Osteocyte (in vitro differentiated cells): ENCODE data around the gene PLA2G1B. TPM values are rescaled to one million over a fixed set of nuclear protein-coding genes. Genes with fewer than 3 reads are reported as not detected.

Experiments used
- DNase-seq: peaks from one replicate; pipeline ENCODE4 v3.0.0; 2021; ENCODE audit warnings: mixed read lengths; ENCODE audit not compliant: unreplicated experiment; ENCODE audit errors: extremely low spot score
- H3K27ac Mint-ChIP-seq: one replicate; pipeline ENCODE4 v1.8.0; 2021; ENCODE audit warnings: mild to moderate bottlenecking, mixed read lengths; ENCODE audit not compliant: unreplicated experiment
- H3K27me3 Mint-ChIP-seq: one replicate; pipeline ENCODE4 v1.8.0; 2021; ENCODE audit warnings: mixed read lengths; ENCODE audit not compliant: unreplicated experiment
- H3K36me3 Mint-ChIP-seq: one replicate; pipeline ENCODE4 v1.8.0; 2021; ENCODE audit warnings: mixed read lengths; ENCODE audit not compliant: unreplicated experiment
- H3K4me1 Mint-ChIP-seq: one replicate; pipeline ENCODE4 v1.8.0; 2021; ENCODE audit warnings: mixed read lengths; ENCODE audit not compliant: unreplicated experiment
- H3K4me3 Mint-ChIP-seq: one replicate; pipeline ENCODE4 v1.8.0; 2021; ENCODE audit warnings: mild to moderate bottlenecking, moderate library complexity, mixed read lengths; ENCODE audit not compliant: unreplicated experiment
- H3K9me3 Mint-ChIP-seq: one replicate; pipeline ENCODE4 v1.8.0; 2021; ENCODE audit warnings: mixed read lengths; ENCODE audit not compliant: unreplicated experiment
- total RNA-seq: library from RNA; stranded (reverse); gene quantifications from 2 replicates; pipeline ENCODE4 v1.2.1, GENCODE V29; 2021
- TF ChIP-seq, protein P1 (sequence below): fragments of 200-600 bp; sonication (generic); IDR thresholded peaks from 2 replicates; pipeline ENCODE4 v1.5.0; 2021; ENCODE audit warnings: antibody characterized with exemption, mild to moderate bottlenecking, moderate library complexity

Gene PLA2G1B
- total RNA-seq, 1 donor from 2014 or later, result 0.67 TPM

GRCh38 chr12:120346031-120346430 is 18.5 kb upstream of the PLA2G1B start:
- no peaks in the 10 kb centered on the region for H3K36me3 Mint-ChIP-seq

DNA sequence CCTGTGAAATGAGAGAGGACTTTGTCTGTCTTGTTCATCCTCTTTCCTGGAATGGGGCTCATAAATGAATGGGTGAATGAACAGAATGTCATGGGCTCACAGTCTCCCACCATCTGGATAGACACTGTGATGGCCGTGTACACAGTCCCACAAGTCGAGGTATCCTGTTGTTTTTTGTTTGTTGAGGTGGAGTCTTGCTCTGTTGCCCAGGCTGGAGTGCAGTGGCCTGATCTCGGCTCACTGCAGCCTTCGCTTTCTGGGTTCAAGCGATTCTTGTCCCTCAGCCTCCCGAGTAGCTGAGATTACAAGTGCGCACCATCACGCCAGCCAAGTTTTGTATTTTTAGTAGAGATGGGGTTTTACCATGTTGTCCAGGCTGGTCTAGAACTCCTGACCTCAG is 16.1 kb upstream of the PLA2G1B start:
- peaks cover 4% of the 10 kb centered on the region for H3K27me3 Mint-ChIP-seq
- DNase-seq, result no peak
- TF ChIP-seq, protein P1, sequence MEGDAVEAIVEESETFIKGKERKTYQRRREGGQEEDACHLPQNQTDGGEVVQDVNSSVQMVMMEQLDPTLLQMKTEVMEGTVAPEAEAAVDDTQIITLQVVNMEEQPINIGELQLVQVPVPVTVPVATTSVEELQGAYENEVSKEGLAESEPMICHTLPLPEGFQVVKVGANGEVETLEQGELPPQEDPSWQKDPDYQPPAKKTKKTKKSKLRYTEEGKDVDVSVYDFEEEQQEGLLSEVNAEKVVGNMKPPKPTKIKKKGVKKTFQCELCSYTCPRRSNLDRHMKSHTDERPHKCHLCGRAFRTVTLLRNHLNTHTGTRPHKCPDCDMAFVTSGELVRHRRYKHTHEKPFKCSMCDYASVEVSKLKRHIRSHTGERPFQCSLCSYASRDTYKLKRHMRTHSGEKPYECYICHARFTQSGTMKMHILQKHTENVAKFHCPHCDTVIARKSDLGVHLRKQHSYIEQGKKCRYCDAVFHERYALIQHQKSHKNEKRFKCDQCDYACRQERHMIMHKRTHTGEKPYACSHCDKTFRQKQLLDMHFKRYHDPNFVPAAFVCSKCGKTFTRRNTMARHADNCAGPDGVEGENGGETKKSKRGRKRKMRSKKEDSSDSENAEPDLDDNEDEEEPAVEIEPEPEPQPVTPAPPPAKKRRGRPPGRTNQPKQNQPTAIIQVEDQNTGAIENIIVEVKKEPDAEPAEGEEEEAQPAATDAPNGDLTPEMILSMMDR, result no peak
- no peaks in the 10 kb centered on the region for H3K9me3 Mint-ChIP-seq
- H3K4me1 Mint-ChIP-seq, result no peaks in the 10 kb centered on the region
- H3K36me3 Mint-ChIP-seq, result no peaks in the 10 kb centered on the region
- no peak overlapping the region for H3K4me3 Mint-ChIP-seq
- H3K27ac Mint-ChIP-seq, result no peak overlapping the region

More at GRCh38 chr12:120346031-120346430, 18.5 kb upstream of the PLA2G1B start:
- TF ChIP-seq, protein P1, result no peak
- Mint-ChIP-seq H3K9me3 (no peaks in the 10 kb centered on the region), H3K27me3 (no peaks in the 10 kb centered on the region), H3K4me3 (no peak overlapping the region), H3K27ac (no peak overlapping the region), H3K4me1 (no peaks in the 10 kb centered on the region)
- DNase-seq, result no peak

DNA sequence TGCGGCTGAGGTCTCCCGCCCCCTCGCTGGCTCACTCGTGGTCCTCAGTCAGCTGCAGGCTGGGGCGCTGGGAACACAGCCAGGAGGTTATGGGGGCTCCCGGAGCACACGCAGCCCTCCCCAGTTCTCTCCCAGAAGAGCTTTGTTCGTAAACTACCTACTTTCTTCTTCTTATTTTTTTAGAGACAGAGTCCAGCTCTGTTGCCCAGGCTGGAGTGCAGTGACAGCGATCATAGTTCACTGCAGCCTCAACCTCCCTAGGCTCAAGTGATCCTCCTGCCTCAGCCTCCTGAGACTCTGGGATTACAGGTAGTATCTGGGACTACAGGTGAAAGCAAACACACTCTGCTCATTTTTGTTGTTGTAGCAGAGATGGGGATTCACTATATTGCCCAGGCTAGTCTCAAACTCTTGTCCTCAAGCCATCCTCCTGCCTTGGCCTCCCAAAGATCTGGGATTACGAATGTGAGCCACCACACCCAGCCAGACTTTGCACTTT is 15.5 kb upstream of the PLA2G1B start:
- no peaks in the 10 kb centered on the region for H3K36me3 Mint-ChIP-seq
- peaks cover 5% of the 10 kb centered on the region for H3K27me3 Mint-ChIP-seq
- H3K4me1 Mint-ChIP-seq, result no peaks in the 10 kb centered on the region
- TF ChIP-seq, protein P1, result no peak
- H3K4me3 Mint-ChIP-seq, result no peak overlapping the region
- no peak for DNase-seq
- peaks cover under 1% of the 10 kb centered on the region for H3K9me3 Mint-ChIP-seq
- no peak overlapping the region for H3K27ac Mint-ChIP-seq

GRCh38 chr12:120342175-120343038 is 14.8 kb upstream of the PLA2G1B start:
- no peaks in the 10 kb centered on the region for H3K4me1 Mint-ChIP-seq
- H3K9me3 Mint-ChIP-seq, result peaks cover 5% of the 10 kb centered on the region
- no peak for DNase-seq
- peaks cover 12% of the 10 kb centered on the region for H3K27me3 Mint-ChIP-seq
- TF ChIP-seq, protein P1, result no peak
- H3K27ac Mint-ChIP-seq, result no peak overlapping the region
- H3K36me3 Mint-ChIP-seq, result peaks cover 2% of the 10 kb centered on the region
- H3K4me3 Mint-ChIP-seq, result no peak overlapping the region

GRCh38 chr12:120339256-120339655 is 11.7 kb upstream of the PLA2G1B start:
- Mint-ChIP-seq H3K4me3 (no peak overlapping the region), H3K27ac (no peak overlapping the region), H3K4me1 (no peaks in the 10 kb centered on the region), H3K27me3 (peaks cover 14% of the 10 kb centered on the region), H3K36me3 (peaks cover 2% of the 10 kb centered on the region), H3K9me3 (peaks cover 5% of the 10 kb centered on the region)
- DNase-seq, result no peak
- TF ChIP-seq, protein P1, result no peak
